A673 (cell line): ENCODE results near the gene CSTPP1. TPM values are rescaled to one million over a fixed set of nuclear protein-coding genes. Genes with fewer than 3 reads are reported as not detected.
"Not testable (repeated sequence)": the region's sequence is repeated elsewhere in the genome, so short reads cannot be mapped to it uniquely, and the experiment has no call there.

Experiments used
- BruUV-seq: library from RNA; stranded (reverse); fragments of 400-500 nt; replicated peaks from 2 replicates; lab custom pipeline; 2021; lab: Mats Ljungman, UMichigan
- CTCF ChIA-PET: fragments of 300-600 bp; sonication (Branson Sonifier 250); formaldehyde crosslinking; loops from one replicate; lab custom pipeline; 2022; ENCODE audit warnings: antibody characterized with exemption; lab: Charles Lee
- POLR2A ChIA-PET: fragments of 300-600 bp; sonication (Branson Sonifier 250); formaldehyde crosslinking; loops from one replicate; lab custom pipeline; 2022; ENCODE audit warnings: antibody characterized with exemption; ENCODE audit not compliant: low non-redundant PET; lab: Charles Lee
- DNase-seq: peaks from one replicate; pipeline ENCODE4 v3.0.0-alpha.2; 2015; ENCODE audit warnings: low spot score
- H3K27ac ChIP-seq: fragments of 200-600 bp; sonication (generic); 2 replicates; pipeline ENCODE4 v1.5.1; 2016; ENCODE audit warnings: mixed run types, low read depth, mild to moderate bottlenecking, mixed read lengths, antibody characterized with exemption, low read length; ENCODE audit not compliant: poor library complexity, severe bottlenecking
- H3K27me3 ChIP-seq: fragments of 200-600 bp; sonication (generic); replicated peaks from 2 replicates; pipeline ENCODE4 v1.6.1; 2017; ENCODE audit warnings: mixed run types, low read depth, mild to moderate bottlenecking, mixed read lengths, antibody characterized with exemption, low read length; ENCODE audit not compliant: insufficient read depth, poor library complexity
- H3K36me3 ChIP-seq: fragments of 200-600 bp; sonication (generic); 2 replicates; pipeline ENCODE4 v1.6.1; 2016; ENCODE audit warnings: mixed run types, mild to moderate bottlenecking, mixed read lengths, antibody characterized with exemption, low read length; ENCODE audit not compliant: insufficient read depth, poor library complexity, severe bottlenecking
- H3K4me1 ChIP-seq: fragments of 200-600 bp; sonication (generic); 2 replicates; pipeline ENCODE4 v1.6.1; 2017; ENCODE audit warnings: mixed run types, mild to moderate bottlenecking, mixed read lengths, antibody characterized with exemption, low read length; ENCODE audit not compliant: insufficient read depth, poor library complexity, severe bottlenecking
- H3K4me3 ChIP-seq: fragments of 200-600 bp; sonication (generic); 2 replicates; pipeline ENCODE4 v1.5.1; 2016; ENCODE audit warnings: low read depth, mixed run types, mild to moderate bottlenecking, mixed read lengths, low read length; ENCODE audit not compliant: poor library complexity, severe bottlenecking
- H3K9me3 ChIP-seq: fragments of 200-600 bp; sonication (generic); 2 replicates; pipeline ENCODE4 v1.6.1; 2016; ENCODE audit warnings: mixed run types, low read depth, mild to moderate bottlenecking, mixed read lengths, antibody characterized with exemption, low read length; ENCODE audit not compliant: poor library complexity, severe bottlenecking
- EZH2 ChIP-seq: fragments of 200-600 bp; sonication (generic); IDR thresholded peaks from 2 replicates; pipeline ENCODE4 v1.6.1; 2017; ENCODE audit warnings: borderline replicate concordance, low read depth, mild to moderate bottlenecking, mixed read lengths, antibody characterized with exemption, low read length; ENCODE audit not compliant: poor library complexity, severe bottlenecking
- intact Hi-C: fragments of 100-400 bp; cut with micrococcal nuclease; formaldehyde crosslinking; loops from one replicate; pipeline ENCODE4 v1.10.0; 2022; ENCODE audit not compliant: unreplicated experiment
- total RNA-seq: library from RNA; stranded (reverse); gene quantifications from 2 replicates; pipeline ENCODE4 v1.2.3, GENCODE V29; 2021
- TF ChIP-seq, protein P1 (sequence below): fragments of 300-800, 200-600 bp; sonication (generic); conservative IDR thresholded peaks from 2 replicates; pipeline ENCODE4 v1.5.1; 2017; ENCODE audit warnings: low read depth, mild to moderate bottlenecking, antibody characterized with exemption, low read length, moderate library complexity, mixed read lengths

CSTPP1 gene
- total RNA-seq, 1 experiment from 2014 or later: 79.3 TPM

DNA sequence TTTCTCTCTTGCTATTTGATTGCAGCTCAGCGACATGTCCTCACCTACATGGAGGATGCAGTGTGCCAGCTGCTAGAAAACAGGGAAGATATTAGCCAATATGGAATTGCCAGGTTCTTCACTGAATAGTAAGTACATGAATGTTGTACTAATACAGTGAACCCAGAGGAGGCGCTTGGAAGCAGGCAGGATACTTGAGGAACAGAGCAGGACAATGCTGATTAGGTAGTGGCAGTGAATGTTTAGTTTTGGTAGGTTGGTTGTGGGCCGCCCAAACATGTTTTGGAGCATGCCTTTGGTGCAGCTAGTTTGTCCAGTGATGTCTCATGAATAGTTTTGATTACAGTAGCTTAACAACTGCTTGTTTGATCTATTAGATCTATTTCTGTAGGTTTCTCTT lies 50.6 kb downstream of the CSTPP1 start:
- BruUV-seq: no TSS peak
- TF ChIP-seq, protein P1, sequence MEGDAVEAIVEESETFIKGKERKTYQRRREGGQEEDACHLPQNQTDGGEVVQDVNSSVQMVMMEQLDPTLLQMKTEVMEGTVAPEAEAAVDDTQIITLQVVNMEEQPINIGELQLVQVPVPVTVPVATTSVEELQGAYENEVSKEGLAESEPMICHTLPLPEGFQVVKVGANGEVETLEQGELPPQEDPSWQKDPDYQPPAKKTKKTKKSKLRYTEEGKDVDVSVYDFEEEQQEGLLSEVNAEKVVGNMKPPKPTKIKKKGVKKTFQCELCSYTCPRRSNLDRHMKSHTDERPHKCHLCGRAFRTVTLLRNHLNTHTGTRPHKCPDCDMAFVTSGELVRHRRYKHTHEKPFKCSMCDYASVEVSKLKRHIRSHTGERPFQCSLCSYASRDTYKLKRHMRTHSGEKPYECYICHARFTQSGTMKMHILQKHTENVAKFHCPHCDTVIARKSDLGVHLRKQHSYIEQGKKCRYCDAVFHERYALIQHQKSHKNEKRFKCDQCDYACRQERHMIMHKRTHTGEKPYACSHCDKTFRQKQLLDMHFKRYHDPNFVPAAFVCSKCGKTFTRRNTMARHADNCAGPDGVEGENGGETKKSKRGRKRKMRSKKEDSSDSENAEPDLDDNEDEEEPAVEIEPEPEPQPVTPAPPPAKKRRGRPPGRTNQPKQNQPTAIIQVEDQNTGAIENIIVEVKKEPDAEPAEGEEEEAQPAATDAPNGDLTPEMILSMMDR: peak; percentile 34
- no peak for TF ChIP-seq EZH2

DNA sequence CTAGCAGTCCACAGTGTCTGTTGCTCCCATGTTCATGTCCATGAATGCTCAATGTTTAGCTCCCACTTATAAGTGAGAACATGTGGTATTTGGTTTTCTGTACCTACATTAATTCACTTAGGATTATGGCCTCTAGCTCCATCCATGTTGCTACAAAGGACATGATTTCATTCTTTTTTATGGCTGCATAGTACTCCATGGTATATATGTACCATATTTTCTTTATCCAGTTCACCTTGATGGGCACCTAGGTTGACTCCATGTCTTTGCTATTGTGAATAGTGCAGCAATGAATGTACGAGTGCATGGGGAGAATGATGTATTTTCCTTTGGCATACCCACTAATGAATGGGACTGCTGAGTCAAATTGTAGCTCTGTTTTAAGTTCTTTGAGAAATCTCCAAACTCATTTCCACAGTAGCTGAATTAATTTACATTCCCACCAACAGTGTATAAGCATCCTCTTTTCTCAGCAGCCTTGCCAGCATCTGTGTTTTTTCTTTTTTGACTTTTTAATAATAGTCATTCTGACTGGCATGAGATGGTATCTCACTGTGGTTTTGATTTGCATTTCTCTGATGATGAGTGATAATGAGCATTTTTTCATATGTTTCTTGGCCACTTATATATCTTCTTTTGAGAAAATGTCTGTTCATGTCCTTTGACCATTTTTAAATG lies 53.4 kb downstream of the CSTPP1 start:
- H3K4me3 ChIP-seq, H3K4me1 ChIP-seq, H3K27ac ChIP-seq, CTCF ChIA-PET, DNase-seq, BruUV-seq, intact Hi-C loops, H3K36me3 ChIP-seq, H3K27me3 ChIP-seq, POLR2A ChIA-PET, H3K9me3 ChIP-seq: not testable (repeated sequence)

More for the DNA sequence above, 50.6 kb downstream of the CSTPP1 start:
- POLR2A ChIA-PET: no interaction called here
- no peak overlapping the region for H3K27ac ChIP-seq
- no peaks in the 10 kb centered on the region for H3K36me3 ChIP-seq
- CTCF ChIA-PET: no interaction called here
- H3K4me1 ChIP-seq: peaks cover 9% of the 10 kb centered on the region
- H3K27me3 ChIP-seq: no peaks in the 10 kb centered on the region
- intact Hi-C loops: no loop called here
- H3K4me3 ChIP-seq: no peak overlapping the region
- no peaks in the 10 kb centered on the region for H3K9me3 ChIP-seq
- no peak for DNase-seq

DNA sequence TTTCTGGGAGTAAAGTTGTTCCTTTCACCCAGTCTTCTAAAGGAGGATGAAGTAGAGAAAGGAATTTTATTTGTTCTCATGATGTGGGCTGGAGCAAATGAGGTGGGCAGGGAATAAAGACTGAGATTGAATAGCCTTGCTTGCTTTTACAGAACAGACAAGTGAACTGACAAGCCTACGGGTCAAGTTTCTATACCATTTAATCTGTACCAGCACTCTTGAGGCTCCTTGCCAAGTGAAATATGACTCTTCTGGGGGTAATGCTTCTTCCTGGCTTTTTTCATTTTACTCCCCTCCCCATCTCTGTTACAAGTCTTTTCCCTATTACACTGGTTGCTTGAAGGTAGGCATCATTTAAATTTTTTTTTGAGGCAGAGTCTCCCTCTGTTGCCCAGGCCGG lies 54.8 kb downstream of the CSTPP1 start:
- CTCF ChIA-PET: no interaction called here
- H3K27ac ChIP-seq: peak overlapping the region; percentile 5
- POLR2A ChIA-PET: interaction anchor here (0.7 kb wide), 1 partner anchor 24 kb away, joined by 3 read pairs; no protein-coding TSS in a partner anchor

DNA sequence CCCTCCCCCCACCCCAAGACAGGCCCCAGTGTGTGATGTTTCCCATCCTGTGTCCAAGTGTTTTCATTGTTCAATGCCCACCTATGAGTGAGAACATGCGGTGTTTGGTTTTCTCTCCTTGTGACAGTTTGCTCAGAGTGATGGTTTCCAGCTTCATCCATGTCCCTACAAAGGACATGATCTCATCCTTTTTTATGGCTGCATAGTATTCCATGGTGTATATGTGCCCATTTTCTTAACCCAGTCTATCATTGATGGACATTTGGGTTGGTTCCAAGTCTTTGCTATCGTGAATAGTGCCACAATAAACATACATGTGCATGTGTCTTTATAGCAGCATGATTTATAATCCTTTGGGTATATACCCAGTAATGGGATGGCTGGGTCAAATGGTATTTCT lies 55.8 kb downstream of the CSTPP1 start:
- H3K27me3 ChIP-seq, H3K27ac ChIP-seq, CTCF ChIA-PET, POLR2A ChIA-PET, H3K9me3 ChIP-seq, H3K4me1 ChIP-seq, BruUV-seq, intact Hi-C loops, DNase-seq, H3K4me3 ChIP-seq, H3K36me3 ChIP-seq: not testable (repeated sequence)

More for the DNA sequence above, 54.8 kb downstream of the CSTPP1 start:
- no peak overlapping the region for H3K4me3 ChIP-seq
- H3K9me3 ChIP-seq: no peaks in the 10 kb centered on the region
- peak; percentile 73 for DNase-seq
- no peaks in the 10 kb centered on the region for H3K27me3 ChIP-seq
- TF ChIP-seq, protein P1: no peak
- TF ChIP-seq EZH2: no peak
- no TSS peak for BruUV-seq
- intact Hi-C loops: no loop called here
- no peaks in the 10 kb centered on the region for H3K36me3 ChIP-seq
- peaks cover 9% of the 10 kb centered on the region for H3K4me1 ChIP-seq

DNA sequence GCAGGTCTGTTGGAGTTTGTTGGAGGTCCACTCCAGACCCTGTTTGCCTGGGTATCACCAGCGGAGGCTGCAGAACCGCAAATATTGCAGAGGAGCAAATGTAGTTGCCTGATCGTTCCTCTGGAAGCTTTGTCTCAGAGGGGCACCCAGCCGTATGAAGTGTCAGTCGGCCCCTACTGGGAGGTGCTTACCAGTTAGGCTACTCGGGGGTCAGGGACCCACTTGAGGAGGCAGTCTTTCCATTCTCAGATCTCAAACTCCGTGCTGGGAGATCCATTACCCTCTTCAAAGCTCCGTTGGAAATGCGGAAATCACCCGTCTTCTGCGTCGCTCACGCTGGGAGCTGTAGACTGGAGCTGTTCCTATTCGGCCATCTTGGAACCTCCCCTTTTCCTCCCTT lies 61.2 kb downstream of the CSTPP1 start:
- H3K27ac ChIP-seq, BruUV-seq, H3K36me3 ChIP-seq, H3K4me3 ChIP-seq, DNase-seq, CTCF ChIA-PET, H3K27me3 ChIP-seq, H3K9me3 ChIP-seq, intact Hi-C loops: not testable (repeated sequence)
- POLR2A ChIA-PET: interaction anchor here (0.6 kb wide), 1 partner anchor 49 kb away, joined by 5 read pairs; no protein-coding TSS in a partner anchor
- H3K4me1 ChIP-seq: peaks cover 31% of the 10 kb centered on the region
